Panc1 (cell line): ENCODE data around the gene GLT8D1. TPM values are rescaled to one million over a fixed set of nuclear protein-coding genes. Genes with fewer than 3 reads are reported as not detected.

Experiments used
- ATAC-seq: fragments of 200-7000 bp; cut with Tn5 transposase; 2 replicates; pipeline ENCODE4 v1.9.1; 2020; ENCODE audit warnings: mild to moderate bottlenecking, moderate library complexity
- BruUV-seq: library from RNA; stranded (reverse); fragments of 400-500 nt; replicated peaks from 2 replicates; lab custom pipeline; 2021; lab: Mats Ljungman, UMichigan
- CTCF ChIA-PET: fragments of 300-600 bp; sonication (Branson Sonifier 250); formaldehyde crosslinking; loops from one replicate; lab custom pipeline; 2022; ENCODE audit warnings: antibody characterized with exemption; lab: Charles Lee
- POLR2A ChIA-PET: fragments of 300-600 bp; sonication (Branson Sonifier 250); formaldehyde crosslinking; loops from one replicate; lab custom pipeline; 2022; ENCODE audit warnings: antibody characterized with exemption; lab: Charles Lee
- DNase-seq: peaks from one replicate; pipeline ENCODE4 v3.0.0-alpha.2; 2010; ENCODE audit warnings: low read depth, low spot score
- H3K27ac ChIP-seq: 2 replicates; pipeline ENCODE4 v1.5.1; 2011; ENCODE audit warnings: mild to moderate bottlenecking, low read length, inconsistent platforms
- H3K27me3 ChIP-seq: fragments of 200-500 bp; sonication (Bioruptor generic); 2 replicates; pipeline ENCODE4 v1.6.0; 2014; ENCODE audit warnings: low read length, inconsistent platforms; ENCODE audit not compliant: control insufficient read depth, insufficient read depth
- H3K36me3 ChIP-seq: fragments of 200-500 bp; sonication (Bioruptor generic); 2 replicates; pipeline ENCODE4 v1.5.1; 2014; ENCODE audit warnings: inconsistent platforms, mild to moderate bottlenecking, low read length, moderate library complexity; ENCODE audit not compliant: control insufficient read depth, insufficient read depth
- H3K4me1 ChIP-seq: 2 replicates; pipeline ENCODE4 v1.5.1; 2011; ENCODE audit warnings: inconsistent platforms, mild to moderate bottlenecking, low read length, moderate library complexity; ENCODE audit not compliant: control insufficient read depth, insufficient read depth
- H3K4me3 ChIP-seq, 2 experiments: 2 replicates each; pipeline ENCODE4 v1.5.1; 2011 to 2012; ENCODE audit warnings: low read depth in 2 of 2, low read length in 2 of 2, mild to moderate bottlenecking in 2 of 2, inconsistent platforms in 1 of 2, moderate library complexity in 1 of 2
- H3K9me3 ChIP-seq: fragments of 200-500 bp; sonication (Bioruptor generic); 2 replicates; pipeline ENCODE4 v1.5.1; 2014; ENCODE audit warnings: low read depth, mild to moderate bottlenecking, inconsistent platforms, low read length, moderate library complexity; ENCODE audit not compliant: control insufficient read depth, insufficient read depth
- POLR2AphosphoS5 ChIP-seq: IDR thresholded peaks from 2 replicates; pipeline ENCODE4 v1.6.1; 2012; ENCODE audit warnings: mild to moderate bottlenecking, low read depth, low read length, moderate library complexity
- REST ChIP-seq, 2 experiments: IDR thresholded peaks; 2 replicates each; pipeline ENCODE4 v1.6.1; 2011 to 2012; ENCODE audit warnings: low read depth in 2 of 2, control low read depth in 1 of 2, low read length in 1 of 2, mild to moderate bottlenecking in 1 of 2, moderate library complexity in 1 of 2; ENCODE audit not compliant: insufficient read depth in 1 of 2
- SIN3A ChIP-seq: IDR thresholded peaks from 2 replicates; pipeline ENCODE4 v1.6.1; 2012; ENCODE audit warnings: low read depth, mild to moderate bottlenecking, low read length, moderate library complexity, borderline replicate concordance; ENCODE audit not compliant: insufficient read depth
- TCF7L2 ChIP-seq: IDR thresholded peaks from 2 replicates; pipeline ENCODE4 v1.6.1; 2011; ENCODE audit warnings: mild to moderate bottlenecking, low read depth, low read length, inconsistent platforms
- in situ Hi-C: cut with HindIII; loops from 2 replicates; pipeline ENCODE4 v1.10.0; 2016; ENCODE audit warnings: low sequenced_read_pairs, low pct_unique_long_range_greater_than_20kb
- intact Hi-C: fragments of 100-400 bp; cut with micrococcal nuclease; formaldehyde crosslinking; loops from one replicate; pipeline ENCODE4 v1.10.0; 2022; ENCODE audit not compliant: unreplicated experiment
- total RNA-seq: library from RNA; stranded (reverse); gene quantifications from one replicate; pipeline ENCODE4 v1.2.1, GENCODE V29; 2021; ENCODE audit not compliant: unreplicated experiment
- TF ChIP-seq, protein P1 (sequence below): fragments of 450-650 bp; IDR thresholded peaks from 2 replicates; pipeline ENCODE4 v1.5.1; 2017; ENCODE audit warnings: mild to moderate bottlenecking

The GLT8D1 gene
- total RNA-seq, 1 experiment from 2014 or later: 51.3 TPM

DNA sequence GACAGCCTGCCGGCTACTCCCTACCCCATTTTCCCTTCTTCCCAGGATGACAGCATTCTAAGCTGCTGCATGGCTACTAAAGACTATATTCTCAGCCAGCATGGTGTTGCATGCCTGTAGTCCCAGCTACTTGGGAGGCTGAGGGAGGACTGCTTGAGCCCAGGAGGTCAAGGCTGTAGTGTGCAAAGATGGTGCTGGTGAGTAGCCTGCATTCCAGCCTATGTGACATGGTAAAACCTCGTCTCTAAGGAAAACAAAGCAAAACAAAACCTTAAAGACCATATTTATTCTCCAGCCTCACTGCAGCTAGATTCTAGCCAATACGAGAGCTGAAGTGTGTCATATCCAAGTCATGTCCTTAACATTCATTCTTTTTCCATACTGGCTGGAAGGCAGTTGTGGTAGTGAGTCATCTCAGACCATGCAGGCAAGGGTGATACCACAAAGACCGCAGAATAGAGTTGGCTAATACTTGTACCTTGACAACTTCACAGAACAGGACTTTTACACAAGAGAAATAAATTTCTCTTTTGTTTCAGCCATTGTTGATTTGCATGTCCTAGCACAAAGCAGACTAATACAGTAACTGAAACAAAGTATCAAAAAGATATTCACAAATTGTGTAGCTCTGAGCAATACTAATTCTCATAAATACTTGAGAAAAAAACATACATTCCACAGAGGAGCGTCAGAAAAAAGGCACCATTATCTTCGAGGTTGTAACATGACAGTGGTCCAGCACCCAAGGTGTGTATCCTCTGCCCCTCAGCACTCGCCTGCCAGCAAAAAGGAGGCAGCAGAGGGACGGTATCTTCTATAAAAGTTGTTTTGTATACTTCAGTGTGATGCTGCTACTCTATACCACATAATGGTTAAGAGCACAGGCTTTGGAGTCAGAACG, 34.7 kb downstream of the GLT8D1 start:
- peak; percentile 92 for DNase-seq
- ChIA-PET CTCF (no interaction called here), POLR2A (interaction anchor here (0.6 kb wide), 1 partner anchor 13 kb away, joined by 3 read pairs; no protein-coding TSS in a partner anchor)
- ATAC-seq: peak; percentile 99
- BruUV-seq: TSS peak; percentile 17
- no peaks in the 10 kb centered on the region for H3K9me3 ChIP-seq
- no peaks in the 10 kb centered on the region for H3K27me3 ChIP-seq
- H3K27ac ChIP-seq: peak overlapping the region; percentile 80
- TF ChIP-seq REST (IDR thresholded peaks at IDR 0.05; ENCODE audit: insufficient read depth in 1 of 2, low read depth in 2 of 2, low read length in 1 of 2) (no peak), SIN3A (no peak), POLR2AphosphoS5 (no peak), TCF7L2 (no peak)
- TF ChIP-seq, protein P1, sequence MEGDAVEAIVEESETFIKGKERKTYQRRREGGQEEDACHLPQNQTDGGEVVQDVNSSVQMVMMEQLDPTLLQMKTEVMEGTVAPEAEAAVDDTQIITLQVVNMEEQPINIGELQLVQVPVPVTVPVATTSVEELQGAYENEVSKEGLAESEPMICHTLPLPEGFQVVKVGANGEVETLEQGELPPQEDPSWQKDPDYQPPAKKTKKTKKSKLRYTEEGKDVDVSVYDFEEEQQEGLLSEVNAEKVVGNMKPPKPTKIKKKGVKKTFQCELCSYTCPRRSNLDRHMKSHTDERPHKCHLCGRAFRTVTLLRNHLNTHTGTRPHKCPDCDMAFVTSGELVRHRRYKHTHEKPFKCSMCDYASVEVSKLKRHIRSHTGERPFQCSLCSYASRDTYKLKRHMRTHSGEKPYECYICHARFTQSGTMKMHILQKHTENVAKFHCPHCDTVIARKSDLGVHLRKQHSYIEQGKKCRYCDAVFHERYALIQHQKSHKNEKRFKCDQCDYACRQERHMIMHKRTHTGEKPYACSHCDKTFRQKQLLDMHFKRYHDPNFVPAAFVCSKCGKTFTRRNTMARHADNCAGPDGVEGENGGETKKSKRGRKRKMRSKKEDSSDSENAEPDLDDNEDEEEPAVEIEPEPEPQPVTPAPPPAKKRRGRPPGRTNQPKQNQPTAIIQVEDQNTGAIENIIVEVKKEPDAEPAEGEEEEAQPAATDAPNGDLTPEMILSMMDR: no peak
- in situ Hi-C loops (no loop called here), intact Hi-C loops (no loop called here)
- peaks cover 25% of the 10 kb centered on the region for H3K4me1 ChIP-seq
- peaks cover 6% of the 10 kb centered on the region for H3K36me3 ChIP-seq
- peak overlapping the region in 1 of 2 experiments; percentile 15; a peak in 1 of 4 replicates for H3K4me3 ChIP-seq

DNA sequence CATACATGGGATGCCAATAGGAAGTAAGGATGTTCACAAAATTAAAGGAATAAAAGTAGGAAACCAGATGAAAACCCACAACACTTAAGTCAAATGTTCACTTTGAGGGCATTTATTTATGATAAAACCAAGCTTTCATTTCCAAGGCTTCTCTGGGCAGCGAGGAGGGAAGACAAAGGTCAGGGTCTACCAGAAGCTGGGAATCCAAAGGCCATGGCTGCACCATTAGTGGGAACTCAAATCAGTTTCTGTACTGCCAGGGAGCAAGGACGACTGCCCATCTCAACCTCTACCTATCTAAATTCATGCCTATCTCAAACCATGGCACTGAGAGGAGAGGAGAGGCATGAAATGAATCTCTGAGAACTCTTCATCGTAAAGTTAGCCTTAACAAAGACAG, 42.5 kb downstream of the GLT8D1 start:
- POLR2A ChIA-PET: no interaction called here
- Histone ChIP-seq H3K4me3 (no peak overlapping the region), H3K9me3 (no peaks in the 10 kb centered on the region), H3K27ac (no peak overlapping the region), H3K27me3 (no peaks in the 10 kb centered on the region), H3K4me1 (no peaks in the 10 kb centered on the region), H3K36me3 (peaks cover 4% of the 10 kb centered on the region)
- ATAC-seq (no peak), DNase-seq (no peak)
- in situ Hi-C loops (no loop called here), intact Hi-C loops (no loop called here)
- no TSS peak for BruUV-seq
- TF ChIP-seq SIN3A (no peak), POLR2AphosphoS5 (no peak), REST (IDR thresholded peaks at IDR 0.05; ENCODE audit: insufficient read depth in 1 of 2, low read depth in 2 of 2, low read length in 1 of 2) (no peak), TCF7L2 (no peak)
- TF ChIP-seq, protein P1: no peak
- CTCF ChIA-PET: no interaction called here
